CD8-positive, alpha-beta memory T cell (primary cell): ENCODE measurements around the gene RNPS1. TPM values are rescaled to one million over a fixed set of nuclear protein-coding genes. Genes with fewer than 3 reads are reported as not detected.
A peak's percentile ranks its signal among the peaks of the same experiment; 100 is the strongest.

Experiments
- CTCF ChIA-PET: fragments of 350-600 bp; sonication (Branson Sonifier 250); formaldehyde crosslinking; loops from one replicate; lab custom pipeline; 2021; ENCODE audit warnings: antibody characterized with exemption; lab: Charles Lee
- POLR2A ChIA-PET: fragments of 350-600 bp; sonication (Branson Sonifier 250); formaldehyde crosslinking; loops from one replicate; lab custom pipeline; 2021; ENCODE audit warnings: antibody characterized with exemption; lab: Charles Lee
- DNase-seq, 5 donors: peaks; one replicate each; pipeline versions ENCODE4 v3.0.0 to v3.0.0-alpha.2; 2020 to 2022; ENCODE audit warnings: mixed read lengths in 1 of 5
- H3K27ac ChIP-seq: one replicate; pipeline ENCODE4 v1.7.0; 2013; ENCODE audit warnings: low read depth, mild to moderate bottlenecking, low read length, moderate library complexity
- H3K27me3 ChIP-seq: 2 replicates; pipeline ENCODE4 v1.7.0; 2013; ENCODE audit warnings: low read length, mild to moderate bottlenecking; ENCODE audit not compliant: insufficient read depth, poor library complexity, severe bottlenecking
- H3K36me3 ChIP-seq: 2 replicates; pipeline ENCODE4 v1.7.0; 2013; ENCODE audit warnings: mild to moderate bottlenecking, low read length, moderate library complexity; ENCODE audit not compliant: insufficient read depth
- H3K4me1 ChIP-seq: 2 replicates; pipeline ENCODE4 v1.7.0; 2013; ENCODE audit warnings: mild to moderate bottlenecking, low read length, moderate library complexity; ENCODE audit not compliant: insufficient read depth
- H3K4me3 ChIP-seq: 2 replicates; pipeline ENCODE4 v1.7.0; 2013; ENCODE audit warnings: mild to moderate bottlenecking, low read length
- H3K9me3 ChIP-seq: 2 replicates; pipeline ENCODE4 v1.7.0; 2013; ENCODE audit warnings: mild to moderate bottlenecking, low read length
- H3K27ac Mint-ChIP-seq, 8 donors: one replicate each; pipeline ENCODE4 v1.8.0; 2020 to 2021; ENCODE audit warnings: mixed read lengths in 8 of 8, mild to moderate bottlenecking in 6 of 8, inconsistent platforms in 3 of 8, moderate library complexity in 3 of 8
- H3K27me3 Mint-ChIP-seq, 2 donors: one replicate each; pipeline ENCODE4 v1.8.0; 2020 to 2021; ENCODE audit warnings: mixed read lengths in 2 of 2, mild to moderate bottlenecking in 1 of 2, moderate library complexity in 1 of 2
- H3K36me3 Mint-ChIP-seq, 3 donors: one replicate each; pipeline ENCODE4 v1.8.0; 2020 to 2021; ENCODE audit warnings: mixed read lengths in 3 of 3, inconsistent platforms in 1 of 3, mild to moderate bottlenecking in 1 of 3
- H3K4me1 Mint-ChIP-seq, 3 donors: one replicate each; pipeline ENCODE4 v1.8.0; 2020 to 2021; ENCODE audit warnings: mixed read lengths in 3 of 3, inconsistent platforms in 1 of 3, mild to moderate bottlenecking in 1 of 3
- H3K4me3 Mint-ChIP-seq, 7 donors: one replicate each; pipeline ENCODE4 v1.8.0; 2020 to 2021; ENCODE audit warnings: mixed read lengths in 7 of 7, mild to moderate bottlenecking in 6 of 7, moderate library complexity in 4 of 7, inconsistent platforms in 2 of 7
- H3K9me3 Mint-ChIP-seq, 5 donors: one replicate each; pipeline ENCODE4 v1.8.0; 2020 to 2022; ENCODE audit warnings: mixed read lengths in 5 of 5, mild to moderate bottlenecking in 3 of 5, moderate library complexity in 2 of 5, inconsistent platforms in 1 of 5
- polyA plus RNA-seq: library from polyadenylated mRNA; unstranded; fragments of 300-500 nt; fragmentation: Illumina TruSeq; gene quantifications from one replicate; pipeline ENCODE4 v1.2.3, GENCODE V29; 2021
- total RNA-seq, 2 experiments: library from RNA; stranded (reverse); gene quantifications; one replicate each; pipeline ENCODE4 v1.2.3, GENCODE V29; 2021

RNPS1 gene
- total and polyA plus RNA-seq, 3 experiments from 2014 or later = 312 to 382 (median 367) TPM

DNA sequence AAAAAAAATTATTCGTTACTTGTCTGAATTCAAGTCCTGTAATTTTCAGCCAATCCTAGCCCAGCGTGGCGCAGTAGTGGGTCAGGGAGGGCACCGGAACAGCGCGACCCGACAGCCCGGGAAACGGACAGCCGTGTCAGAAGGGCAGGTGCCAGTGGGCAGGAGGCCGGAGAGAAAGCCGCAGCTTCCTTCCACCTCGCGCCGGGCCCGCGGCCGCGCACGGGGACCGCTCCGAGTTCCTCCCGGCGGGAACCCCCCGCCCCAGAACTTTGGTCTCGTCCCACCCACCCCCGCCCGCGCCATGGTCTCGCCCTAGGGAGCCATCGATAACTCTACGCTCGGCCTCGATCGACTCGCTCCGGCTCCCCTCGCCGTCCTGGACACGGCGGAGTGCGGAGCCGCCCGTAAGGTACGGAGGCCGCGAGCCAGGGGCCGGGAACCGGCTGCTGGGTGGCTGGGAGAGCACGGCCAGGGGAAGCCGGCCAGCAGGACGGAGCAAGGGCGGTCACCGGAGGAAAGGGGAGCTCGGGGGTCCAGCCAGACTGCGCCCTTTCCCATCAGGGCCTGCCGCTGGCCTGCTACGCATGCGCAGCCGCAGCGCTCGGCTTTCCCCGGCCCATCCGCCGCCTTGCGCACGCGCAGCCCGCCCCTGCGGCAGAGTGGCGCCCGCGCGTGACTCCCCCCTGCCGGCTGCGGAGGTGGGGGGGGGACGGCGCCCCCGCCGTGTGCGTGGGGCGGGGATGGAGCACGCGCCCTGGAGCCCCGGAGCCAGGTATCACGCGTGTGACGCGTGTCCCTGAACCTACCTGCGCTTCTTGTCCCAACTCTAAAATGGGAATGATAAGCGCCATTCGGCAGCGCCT lies 62.6 kb downstream of the RNPS1 start, which contains the start of gene MLST8:
MLST8 (plus strand) TSS at position 351 of the 863 bp plus-strand sequence. CDS start 632 bp downstream, outside the sequence.
- peaks cover 17% of the 10 kb centered on the region for H3K4me1 ChIP-seq
- CTCF ChIA-PET = interaction anchor here (0.7 to 3.9 kb wide), 4 partner anchors 10 to 50 kb away, joined by 3 to 17 read pairs (median 4); partner anchors contain the start of genes ECI1 and PGP
- Mint-ChIP-seq H3K27me3 (peaks cover 0 to 4% of the 10 kb centered on the region in 2 donors), H3K27ac (peak within 1 kb of the TSS; percentile 76 to 94 (median 88)), H3K9me3 (no peaks in the 10 kb centered on the region), H3K4me3 (peak within 1 kb of the TSS; percentile 82 to 95 (median 88)), H3K4me1 (peaks cover 14 to 32% (median 21%) of the 10 kb centered on the region in 3 donors), H3K36me3 (peaks cover 0 to 29% (median 4%) of the 10 kb centered on the region in 3 donors)
- peaks cover 3% of the 10 kb centered on the region for H3K36me3 ChIP-seq
- POLR2A ChIA-PET = interaction anchor here (1.0 to 2.5 kb wide), 4 partner anchors 9 to 241 kb away, joined by 3 to 20 read pairs (median 4); partner anchors contain the start of genes PGP and RPS2
- H3K9me3 ChIP-seq = no peaks in the 10 kb centered on the region
- H3K27ac ChIP-seq = peak within 1 kb of the TSS; percentile 81
- peak within 1 kb of the TSS; percentile 84 for H3K4me3 ChIP-seq
- peak; percentile 88 to 98 (median 95) for DNase-seq
- H3K27me3 ChIP-seq = no peaks in the 10 kb centered on the region

GRCh38 chr16:2204416-2205103 lies 63.4 kb downstream of the RNPS1 start:
- Mint-ChIP-seq H3K9me3 (no peaks in the 10 kb centered on the region), H3K27ac (peak overlapping the region in 6 of 8 donors; percentile 46 to 92 (median 82)), H3K27me3 (peaks cover 0 to 6% of the 10 kb centered on the region in 2 donors), H3K4me3 (peak overlapping the region; percentile 82 to 90 (median 88)), H3K36me3 (peaks cover 0 to 27% (median 4%) of the 10 kb centered on the region in 3 donors), H3K4me1 (peaks cover 14 to 32% (median 21%) of the 10 kb centered on the region in 3 donors)
- Histone ChIP-seq H3K4me1 (peaks cover 17% of the 10 kb centered on the region), H3K9me3 (no peaks in the 10 kb centered on the region), H3K4me3 (peak overlapping the region; percentile 84), H3K27me3 (no peaks in the 10 kb centered on the region), H3K36me3 (peaks cover 3% of the 10 kb centered on the region), H3K27ac (peak overlapping the region; percentile 81)
- no peak for DNase-seq
- POLR2A ChIA-PET = interaction anchor here (0.7 to 2.5 kb wide), 3 partner anchors 10 to 46 kb away, joined by 4 to 20 read pairs (median 6); partner anchors contain the start of gene PGP
- CTCF ChIA-PET = interaction anchor here (3.9 kb wide), 1 partner anchor 10 kb away, joined by 17 read pairs; no protein-coding TSS in a partner anchor

Other genes starting within 250 kb of the RNPS1 start
- gene NPW, start 248.3 kb downstream of the RNPS1 start, total RNA-seq = 10 to 100 TPM in 1 of 2 experiments, 1 to 10 TPM in 1; 9.4 to 12.5 TPM
- not detected for gene NPW, start 248.3 kb downstream of the RNPS1 start, polyA plus RNA-seq
- gene NHERF2, start 241.2 kb downstream of the RNPS1 start, total RNA-seq = 1 to 10 TPM; 3.0 to 4.1 TPM
- 0.51 TPM for gene NHERF2, start 241.2 kb downstream of the RNPS1 start, polyA plus RNA-seq
- gene NTHL1, start 220.3 kb downstream of the RNPS1 start, total RNA-seq = 10 to 100 TPM; 28.7 to 29.5 TPM
- gene NTHL1, start 220.3 kb downstream of the RNPS1 start, polyA plus RNA-seq = 16.3 TPM
- gene TSC2, start 220.1 kb downstream of the RNPS1 start, total RNA-seq = 10 to 100 TPM; 79.3 to 86.3 TPM
- gene TSC2, start 220.1 kb downstream of the RNPS1 start, polyA plus RNA-seq = 46.4 TPM
- 10 to 100 TPM; 58.9 to 66.2 TPM for gene PKD1, start 132.2 kb downstream of the RNPS1 start, total RNA-seq
- gene PKD1, start 132.2 kb downstream of the RNPS1 start, polyA plus RNA-seq = 9.9 TPM
- gene RAB26, start 119.5 kb downstream of the RNPS1 start, total RNA-seq = under 1 TPM; 0.20 to 0.55 TPM
- 0.75 TPM for gene RAB26, start 119.5 kb downstream of the RNPS1 start, polyA plus RNA-seq
- 100 to 1,000 TPM; 102 to 106 TPM for gene TRAF7, start 112.3 kb downstream of the RNPS1 start, total RNA-seq
- 7.3 TPM for gene TRAF7, start 112.3 kb downstream of the RNPS1 start, polyA plus RNA-seq
- gene CASKIN1, start 71.5 kb downstream of the RNPS1 start, total RNA-seq = under 1 TPM; 0.13 to 0.24 TPM
- gene CASKIN1, start 71.5 kb downstream of the RNPS1 start, polyA plus RNA-seq = not detected
- gene MLST8, start 62.7 kb downstream of the RNPS1 start, total RNA-seq = 10 to 100 TPM; 75.4 to 76.8 TPM
- gene MLST8, start 62.7 kb downstream of the RNPS1 start, polyA plus RNA-seq = 30.8 TPM
- 10 to 100 TPM in 1 of 2 experiments, 1 to 10 TPM in 1; 8.4 to 10.9 TPM for gene BRICD5, start 57.3 kb downstream of the RNPS1 start, total RNA-seq
- gene BRICD5, start 57.3 kb downstream of the RNPS1 start, polyA plus RNA-seq = 0.14 TPM
- 10 to 100 TPM; 27.3 to 30.9 TPM for gene PGP, start 53.3 kb downstream of the RNPS1 start, total RNA-seq
- gene PGP, start 53.3 kb downstream of the RNPS1 start, polyA plus RNA-seq = 14.7 TPM
- 10 to 100 TPM; 28.9 to 29.8 TPM for gene E4F1, start 44.5 kb downstream of the RNPS1 start, total RNA-seq
- 16.5 TPM for gene E4F1, start 44.5 kb downstream of the RNPS1 start, polyA plus RNA-seq
- 1 to 10 TPM; 1.4 to 1.5 TPM for gene DNASE1L2, start 31.7 kb downstream of the RNPS1 start, total RNA-seq
- gene DNASE1L2, start 31.7 kb downstream of the RNPS1 start, polyA plus RNA-seq = not detected
- gene ECI1, start 16.5 kb downstream of the RNPS1 start, total RNA-seq = 10 to 100 TPM; 30.3 to 33.1 TPM
- gene ECI1, start 16.5 kb downstream of the RNPS1 start, polyA plus RNA-seq = 45.9 TPM
- 1 to 10 TPM; 7.0 to 7.9 TPM for gene ABCA3, start 72.6 kb upstream of the RNPS1 start, total RNA-seq
- 4.1 TPM for gene ABCA3, start 72.6 kb upstream of the RNPS1 start, polyA plus RNA-seq
- 10 to 100 TPM; 30.5 to 30.8 TPM for gene CCNF, start 161.3 kb upstream of the RNPS1 start, total RNA-seq
- 2.6 TPM for gene CCNF, start 161.3 kb upstream of the RNPS1 start, polyA plus RNA-seq
- gene TEDC2, start 192.0 kb upstream of the RNPS1 start, total RNA-seq = 10 to 100 TPM; 32.1 to 34.2 TPM
- gene TEDC2, start 192.0 kb upstream of the RNPS1 start, polyA plus RNA-seq = 0.56 TPM
- not detected for gene NTN3, start 203.2 kb upstream of the RNPS1 start, total RNA-seq
- not detected for gene NTN3, start 203.2 kb upstream of the RNPS1 start, polyA plus RNA-seq
- 10 to 100 TPM; 28.3 to 32.7 TPM for gene TBC1D24, start 207.0 kb upstream of the RNPS1 start, total RNA-seq
- 3.5 TPM for gene TBC1D24, start 207.0 kb upstream of the RNPS1 start, polyA plus RNA-seq
- 100 to 1,000 TPM; 154 to 157 TPM for gene ATP6V0C, start 245.8 kb upstream of the RNPS1 start, total RNA-seq
- gene ATP6V0C, start 245.8 kb upstream of the RNPS1 start, polyA plus RNA-seq = 101 TPM